ENCODE data around the gene CST9. TPM values are rescaled to one million over a fixed set of nuclear protein-coding genes. Genes with fewer than 3 reads are reported as not detected.

The CST9 gene
- total RNA-seq, 1 donor from 2014 or later: not detected

DNA sequence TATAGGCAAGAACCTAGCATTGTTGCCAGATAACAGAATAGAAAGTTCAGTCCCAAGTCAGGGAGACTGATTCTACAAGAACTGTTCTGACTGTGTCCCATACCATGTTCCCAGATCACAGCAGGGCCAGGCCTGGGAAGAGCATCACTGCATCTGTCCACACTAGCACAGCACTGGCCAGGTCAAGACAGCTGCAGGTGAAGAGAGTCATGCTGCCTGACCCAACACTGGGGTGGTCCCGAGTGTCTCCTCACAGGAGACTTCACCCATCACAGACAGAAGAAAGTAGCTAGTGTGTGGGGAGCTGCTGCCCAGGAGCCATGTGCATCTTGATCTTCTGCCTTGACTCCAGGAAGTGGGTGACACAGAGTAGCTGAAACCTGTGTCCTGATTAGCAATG lies 36.1 kb downstream of the CST9 start:
- intact Hi-C loops (cut with DNase I): no loop called here
- Histone ChIP-seq H3K27me3 (ENCODE audit: low read depth) (peaks cover 3% of the 10 kb centered on the region), H3K4me3 (no peak overlapping the region), H3K36me3 (no peaks in the 10 kb centered on the region), H3K27ac (no peak overlapping the region), H3K9me3 (no peaks in the 10 kb centered on the region), H3K4me1 (no peaks in the 10 kb centered on the region)
- no peak for ATAC-seq
- DNase-seq: no peak
- TF ChIP-seq, protein P1, sequence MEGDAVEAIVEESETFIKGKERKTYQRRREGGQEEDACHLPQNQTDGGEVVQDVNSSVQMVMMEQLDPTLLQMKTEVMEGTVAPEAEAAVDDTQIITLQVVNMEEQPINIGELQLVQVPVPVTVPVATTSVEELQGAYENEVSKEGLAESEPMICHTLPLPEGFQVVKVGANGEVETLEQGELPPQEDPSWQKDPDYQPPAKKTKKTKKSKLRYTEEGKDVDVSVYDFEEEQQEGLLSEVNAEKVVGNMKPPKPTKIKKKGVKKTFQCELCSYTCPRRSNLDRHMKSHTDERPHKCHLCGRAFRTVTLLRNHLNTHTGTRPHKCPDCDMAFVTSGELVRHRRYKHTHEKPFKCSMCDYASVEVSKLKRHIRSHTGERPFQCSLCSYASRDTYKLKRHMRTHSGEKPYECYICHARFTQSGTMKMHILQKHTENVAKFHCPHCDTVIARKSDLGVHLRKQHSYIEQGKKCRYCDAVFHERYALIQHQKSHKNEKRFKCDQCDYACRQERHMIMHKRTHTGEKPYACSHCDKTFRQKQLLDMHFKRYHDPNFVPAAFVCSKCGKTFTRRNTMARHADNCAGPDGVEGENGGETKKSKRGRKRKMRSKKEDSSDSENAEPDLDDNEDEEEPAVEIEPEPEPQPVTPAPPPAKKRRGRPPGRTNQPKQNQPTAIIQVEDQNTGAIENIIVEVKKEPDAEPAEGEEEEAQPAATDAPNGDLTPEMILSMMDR (IDR thresholded peaks at IDR 0.05): no peak

DNA sequence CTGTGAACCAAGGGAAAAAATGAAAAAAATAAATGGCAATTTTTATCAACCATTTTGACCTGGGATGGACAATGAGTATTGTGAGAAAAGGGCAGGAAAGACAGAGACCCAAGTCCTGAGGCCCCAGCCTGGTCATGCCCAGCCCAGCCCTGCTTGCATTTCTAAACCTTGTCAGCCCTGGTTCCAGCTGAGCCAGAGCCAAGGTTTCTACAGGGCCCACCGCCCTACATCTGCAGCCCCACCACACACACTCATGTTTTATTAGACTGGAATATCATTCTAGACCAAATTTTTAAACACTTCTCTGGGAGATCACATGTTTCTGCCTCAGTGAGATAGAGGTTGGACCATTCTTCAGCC lies 36.8 kb downstream of the CST9 start:
- no peak overlapping the region for H3K4me3 ChIP-seq
- no peaks in the 10 kb centered on the region for H3K36me3 ChIP-seq
- ATAC-seq (no peak), DNase-seq (no peak)
- H3K4me1 ChIP-seq: no peaks in the 10 kb centered on the region
- intact Hi-C loops (cut with DNase I): no loop called here
- H3K27ac ChIP-seq: no peak overlapping the region
- TF ChIP-seq, protein P1 (IDR thresholded peaks at IDR 0.05): no peak
- no peaks in the 10 kb centered on the region for H3K9me3 ChIP-seq
- peaks cover 3% of the 10 kb centered on the region for H3K27me3 ChIP-seq (ENCODE audit: low read depth)

DNA sequence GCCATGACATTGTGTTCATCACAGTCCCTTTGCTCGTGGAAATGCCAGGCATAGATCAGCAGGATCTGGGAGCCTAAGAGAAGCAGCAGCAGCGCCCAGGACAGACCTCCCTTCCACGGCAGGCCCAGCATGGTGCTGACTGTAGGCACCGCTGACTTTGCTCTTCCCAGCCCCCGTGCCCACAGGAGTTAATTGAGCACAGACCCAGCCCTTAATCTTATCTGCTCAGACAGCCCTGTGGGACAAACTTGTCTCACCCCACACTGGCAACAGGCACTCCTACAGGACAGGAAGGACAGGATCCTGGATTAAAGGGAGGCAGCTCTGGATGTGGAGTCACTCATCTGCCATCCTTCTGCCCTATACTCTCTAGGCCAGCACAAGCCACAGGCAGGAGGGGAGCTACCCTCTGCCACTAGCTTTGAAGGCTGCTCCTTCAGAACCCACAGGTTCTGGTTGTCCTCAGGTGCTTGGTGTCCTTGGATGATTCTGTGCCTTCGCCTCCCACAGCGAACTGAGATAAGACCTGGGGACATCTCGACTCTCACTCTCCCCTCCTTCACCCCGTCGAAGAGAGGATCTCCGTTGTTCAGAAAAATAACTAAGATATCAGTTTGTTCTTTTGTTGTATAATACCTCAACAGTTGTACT lies 37.3 kb downstream of the CST9 start, which contains the start of gene CST9L:
CST9L (minus strand) TSS at position 165 of the 651 bp plus-strand sequence; CDS start at position 131, 34 bp downstream.
- intact Hi-C loops (cut with DNase I): no loop called here
- TF ChIP-seq, protein P1 (IDR thresholded peaks at IDR 0.05): no peak
- no peak for DNase-seq

DNA sequence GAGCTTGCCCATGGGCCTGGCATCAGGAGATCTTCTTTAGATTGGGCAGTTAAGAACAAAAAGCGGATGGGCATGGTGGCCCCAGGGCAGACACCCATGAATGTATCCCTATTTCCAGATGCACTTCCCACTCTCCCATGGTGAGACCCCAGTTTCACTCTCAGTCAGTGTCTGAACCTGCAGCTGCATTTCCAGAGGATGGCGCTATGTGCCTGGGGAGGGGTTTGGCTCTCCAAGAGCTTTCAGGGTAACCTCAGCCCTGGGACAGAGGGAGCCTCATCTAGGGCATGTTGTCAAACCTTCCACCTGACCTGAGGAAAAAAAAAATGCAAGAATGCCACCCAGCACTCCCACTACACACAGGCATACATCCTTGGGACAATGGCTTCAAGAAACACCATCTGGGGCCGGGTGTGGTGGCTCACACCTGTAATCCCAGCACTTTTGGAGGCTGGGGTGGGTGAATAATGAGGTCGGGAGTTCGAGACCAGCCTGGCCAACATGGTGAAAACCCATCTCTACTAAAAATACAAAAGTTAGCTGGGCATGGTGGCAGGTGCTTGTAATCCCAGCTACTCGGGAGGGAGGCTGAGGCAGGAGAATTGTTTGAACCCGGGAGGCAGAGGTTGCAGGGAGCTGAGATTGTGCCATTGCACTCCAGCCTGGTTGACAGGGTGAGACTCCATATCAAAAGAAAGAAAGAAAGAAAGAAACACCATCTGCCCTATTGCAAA lies 39.4 kb downstream of the CST9 start:
- no peak overlapping the region for H3K4me3 ChIP-seq
- H3K27me3 ChIP-seq (ENCODE audit: low read depth): peaks cover 3% of the 10 kb centered on the region
- TF ChIP-seq, protein P1 (IDR thresholded peaks at IDR 0.05): no peak
- ATAC-seq (no peak), DNase-seq (no peak)
- no peak overlapping the region for H3K27ac ChIP-seq
- peaks cover 13% of the 10 kb centered on the region for H3K9me3 ChIP-seq
- no peaks in the 10 kb centered on the region for H3K36me3 ChIP-seq
- H3K4me1 ChIP-seq: no peaks in the 10 kb centered on the region
- intact Hi-C loops (cut with DNase I): no loop called here

More for the DNA sequence above, 37.3 kb downstream of the CST9 start, which contains the start of gene CST9L:
- no peak within 1 kb of the TSS for H3K27ac ChIP-seq
- no peaks in the 10 kb centered on the region for H3K4me1 ChIP-seq
- no peak for ATAC-seq
- H3K27me3 ChIP-seq (ENCODE audit: low read depth): peaks cover 3% of the 10 kb centered on the region
- H3K4me3 ChIP-seq: no peak within 1 kb of the TSS
- H3K9me3 ChIP-seq: no peaks in the 10 kb centered on the region
- H3K36me3 ChIP-seq: no peaks in the 10 kb centered on the region

DNA sequence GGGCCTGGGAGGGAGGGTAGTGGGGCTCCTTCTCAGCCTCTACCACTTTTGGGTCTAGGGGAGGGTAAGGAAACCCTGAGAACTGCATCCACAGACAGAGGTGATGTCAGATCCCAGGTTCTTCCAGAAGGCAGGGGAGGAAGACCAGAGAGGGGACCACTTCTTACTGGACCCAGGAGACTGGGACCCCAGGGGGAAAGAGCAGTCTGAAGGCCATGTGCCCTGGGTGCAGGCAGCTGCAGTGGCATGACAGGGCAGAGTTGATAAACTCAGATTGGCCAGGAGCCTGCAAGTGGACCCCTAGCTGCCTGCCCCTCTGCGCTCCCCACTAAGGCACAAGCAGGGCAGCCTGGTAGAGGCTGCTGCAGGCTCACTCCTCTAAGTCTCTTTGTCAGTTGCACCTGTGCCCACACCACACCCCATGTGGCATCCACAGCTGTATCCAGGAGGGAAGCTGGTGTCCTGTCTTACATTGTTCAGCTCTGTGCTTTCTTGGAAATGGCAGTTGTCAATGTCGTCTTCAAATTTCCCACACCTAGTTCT lies 40.1 kb downstream of the CST9 start:
- intact Hi-C loops (cut with DNase I): no loop called here
- no peak overlapping the region for H3K4me3 ChIP-seq
- DNase-seq: no peak
- no peak overlapping the region for H3K27ac ChIP-seq
- no peak for ATAC-seq
- TF ChIP-seq, protein P1 (IDR thresholded peaks at IDR 0.05): no peak
- peaks cover 17% of the 10 kb centered on the region for H3K9me3 ChIP-seq
- no peaks in the 10 kb centered on the region for H3K4me1 ChIP-seq
- peaks cover 3% of the 10 kb centered on the region for H3K27me3 ChIP-seq (ENCODE audit: low read depth)
- H3K36me3 ChIP-seq: no peaks in the 10 kb centered on the region

Data from lower lobe of right lung (tissue), 2 donors.